NCI-H510A treated with DMSO at 0.1 percent for 48 hours (cell line): ENCODE measurements around the gene APEH.

Experiments
- DNase-seq: peaks from one replicate; lab custom pipeline; 2025; lab: John Stamatoyannopoulos, UW

The APEH gene

DNA sequence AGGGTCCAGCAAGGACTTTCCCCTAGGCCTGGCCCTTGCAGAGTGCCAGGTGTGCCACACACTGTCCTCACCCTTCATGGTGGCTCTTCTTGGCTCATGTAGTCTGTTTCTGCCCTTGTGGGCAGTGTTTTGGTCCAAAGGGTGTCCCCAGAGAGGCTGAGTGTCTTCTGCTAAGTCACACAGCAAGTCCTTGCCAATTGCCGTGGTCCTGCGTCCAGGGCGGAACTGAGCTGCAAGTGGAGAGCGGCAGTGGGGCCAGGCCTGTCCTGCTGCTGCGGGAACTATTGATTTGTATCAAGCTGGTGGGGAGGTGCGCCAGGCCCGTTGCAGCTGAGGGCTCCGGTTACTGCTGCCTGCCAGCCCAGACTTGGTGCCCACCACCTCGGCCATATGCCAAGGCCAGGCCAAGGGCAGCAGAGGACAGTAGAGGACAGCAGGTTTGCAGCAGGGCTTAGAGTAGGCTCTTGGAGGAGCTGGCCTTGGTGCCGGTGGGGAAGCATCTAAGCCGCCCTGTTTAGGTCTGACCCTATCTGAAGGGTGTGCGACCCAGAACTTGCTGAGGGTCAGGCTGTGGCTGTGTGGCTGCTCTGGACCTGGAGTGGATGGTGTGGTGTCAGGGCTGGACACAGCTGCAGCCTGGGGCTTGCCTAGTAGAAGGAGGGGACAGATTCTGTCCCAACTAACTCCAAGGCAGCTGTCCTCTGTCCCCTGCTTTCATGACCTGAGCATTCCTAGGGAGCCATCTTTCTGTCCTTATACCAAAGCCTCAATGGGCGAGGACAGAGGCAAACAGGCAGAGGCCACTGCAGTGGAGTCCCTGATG is 40.8 kb downstream of the APEH start:
- no peak for DNase-seq

DNA sequence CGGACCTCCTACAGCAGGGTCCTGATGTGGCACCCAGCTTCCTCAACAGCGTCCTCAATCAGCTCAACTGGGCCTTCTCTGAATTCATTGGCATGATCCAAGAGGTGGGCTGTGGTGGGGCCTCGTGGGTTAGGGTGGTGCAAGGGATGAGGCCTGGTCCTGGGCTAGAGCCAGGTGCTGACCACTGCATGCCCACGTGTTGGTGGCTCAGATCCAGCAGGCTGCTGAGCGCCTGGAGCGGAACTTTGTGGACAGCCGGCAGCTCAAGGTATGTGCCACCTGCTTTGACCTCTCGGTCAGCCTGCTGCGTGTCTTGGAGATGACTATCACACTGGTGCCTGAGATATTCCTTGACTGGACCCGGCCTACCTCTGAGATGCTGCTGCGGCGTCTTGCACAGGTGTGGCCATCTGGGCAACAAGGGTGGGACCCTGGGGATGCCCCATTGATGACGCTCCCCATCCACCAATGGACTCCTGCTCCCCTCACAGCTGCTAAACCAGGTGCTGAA is 41.5 kb downstream of the APEH start:
- no peak for DNase-seq

DNA sequence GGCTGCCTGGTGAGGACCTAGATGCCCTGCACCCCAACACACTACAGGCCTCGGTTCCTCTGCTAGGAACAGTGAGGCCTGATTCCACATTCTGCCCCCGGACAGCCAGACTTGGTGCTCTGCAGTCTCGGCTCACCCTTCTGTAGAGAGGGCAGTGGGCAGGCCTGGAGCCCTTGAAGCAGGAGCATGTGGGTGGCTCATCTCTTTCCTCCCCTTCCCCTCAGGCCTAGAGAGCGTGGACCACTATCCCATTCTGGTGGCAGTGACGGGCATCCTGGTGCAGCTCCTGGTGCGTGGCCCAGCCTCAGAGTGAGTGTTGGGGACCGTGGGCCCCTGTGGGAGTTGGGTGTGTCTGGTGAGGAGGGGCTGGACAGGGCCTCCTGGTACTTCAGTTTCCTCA is 42.0 kb downstream of the APEH start:
- no peak for DNase-seq

DNA sequence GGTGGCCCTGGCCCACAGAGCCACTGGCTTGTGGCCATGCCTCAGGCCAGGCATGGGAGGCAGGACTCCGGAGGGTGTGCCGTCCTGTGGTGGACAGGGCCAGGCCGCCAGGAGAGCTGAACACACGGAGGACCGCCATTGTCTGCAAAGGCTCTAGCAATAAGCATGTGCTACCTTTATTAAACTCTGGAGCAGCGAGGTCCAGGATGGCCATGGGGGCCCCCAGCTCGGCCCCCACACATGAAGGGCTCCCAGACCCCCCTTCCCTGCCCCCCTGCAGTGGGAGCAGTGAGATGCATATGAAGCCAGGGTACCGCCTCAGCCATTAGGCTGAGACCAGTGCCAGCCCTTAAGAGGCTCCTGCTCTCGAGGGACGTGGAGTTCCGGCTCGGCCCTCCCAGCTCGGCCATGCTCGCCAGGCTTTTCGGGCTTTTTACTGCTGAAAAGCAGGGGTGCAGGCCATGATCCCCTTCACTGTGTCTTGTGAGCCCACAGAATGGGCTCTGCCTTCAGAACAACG is 42.6 kb downstream of the APEH start:
- DNase-seq: no peak

DNA sequence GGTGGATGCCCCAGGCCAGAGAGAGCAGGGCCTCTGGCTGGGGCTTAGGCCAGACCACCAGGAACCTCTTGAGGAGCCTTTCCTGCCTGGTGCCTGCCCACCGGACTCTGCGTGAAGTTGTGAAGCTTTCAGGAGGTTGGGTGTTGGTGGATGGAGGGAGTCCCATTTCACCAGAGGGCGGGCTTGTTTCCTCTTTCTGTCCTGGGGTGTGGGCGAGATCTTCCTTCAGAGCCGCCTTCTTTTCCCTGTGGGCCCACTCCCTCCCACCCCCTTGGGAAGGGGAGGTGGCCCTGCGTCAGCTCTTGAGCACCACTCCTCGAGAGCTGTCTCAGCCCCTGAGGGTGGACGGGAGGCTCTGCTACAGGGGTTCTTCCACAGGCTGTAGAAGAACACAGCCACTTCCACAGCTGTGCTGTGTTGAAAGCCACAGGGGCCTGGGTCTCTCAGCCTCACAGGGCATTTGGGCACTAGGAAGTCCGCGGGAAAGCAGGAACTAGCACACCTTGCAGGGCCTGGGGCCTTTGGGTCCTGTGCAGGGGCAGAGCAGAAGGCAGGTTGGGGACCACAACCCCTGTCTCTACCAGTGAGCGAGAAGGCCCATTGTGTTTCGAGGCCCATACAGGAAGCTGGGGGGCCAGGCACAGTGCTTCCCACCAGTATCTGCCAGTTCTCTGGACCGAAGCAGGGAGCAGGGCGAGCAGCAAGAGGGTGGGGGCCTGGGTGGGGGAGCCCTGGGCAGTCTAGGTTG is 43.2 kb downstream of the APEH start:
- no peak for DNase-seq

DNA sequence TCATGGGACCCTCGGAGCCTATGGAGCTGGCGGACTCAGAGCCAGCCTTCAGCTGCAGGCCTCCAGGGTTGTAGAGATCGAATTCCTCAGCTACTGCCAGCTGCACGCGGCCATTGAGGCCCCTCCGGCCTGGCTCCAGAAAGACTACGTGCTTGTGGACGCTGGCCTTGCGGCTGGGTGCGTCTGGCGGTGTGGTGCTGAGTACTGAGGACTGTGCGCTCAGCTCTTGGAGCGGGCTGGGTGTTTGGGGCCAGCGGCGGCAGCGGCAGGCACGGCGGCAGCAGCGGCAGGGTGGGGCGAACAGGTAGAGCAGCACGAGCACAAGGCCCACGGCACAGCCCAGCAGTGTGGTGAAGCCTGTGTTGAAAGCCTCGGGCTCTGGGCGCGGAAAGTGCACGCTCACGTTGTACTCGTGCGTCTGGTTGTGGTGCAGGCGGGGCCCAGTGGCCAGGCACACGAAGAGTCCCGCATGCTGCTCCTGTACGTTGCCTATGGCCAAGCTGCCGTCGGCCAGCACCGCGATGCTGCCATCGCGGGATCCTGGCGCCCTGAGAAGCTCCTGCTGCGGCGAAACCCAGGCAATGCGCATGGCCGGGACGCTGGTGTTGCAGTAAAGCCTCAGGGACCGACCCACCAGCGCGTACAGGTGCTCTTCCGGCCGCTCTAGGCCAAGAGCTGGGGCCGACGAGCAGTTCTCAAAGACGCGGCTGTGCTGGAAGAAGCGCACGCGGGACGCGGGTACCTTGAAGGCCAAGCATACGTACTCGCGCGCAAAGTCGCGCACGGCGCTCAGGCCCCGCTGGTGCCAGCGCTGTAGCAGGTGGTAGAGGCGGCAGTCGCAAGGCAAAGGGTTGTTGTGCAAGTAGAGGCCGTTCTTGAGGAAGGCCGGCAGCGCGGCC is 44.1 kb downstream of the APEH start:
- no peak for DNase-seq

DNA sequence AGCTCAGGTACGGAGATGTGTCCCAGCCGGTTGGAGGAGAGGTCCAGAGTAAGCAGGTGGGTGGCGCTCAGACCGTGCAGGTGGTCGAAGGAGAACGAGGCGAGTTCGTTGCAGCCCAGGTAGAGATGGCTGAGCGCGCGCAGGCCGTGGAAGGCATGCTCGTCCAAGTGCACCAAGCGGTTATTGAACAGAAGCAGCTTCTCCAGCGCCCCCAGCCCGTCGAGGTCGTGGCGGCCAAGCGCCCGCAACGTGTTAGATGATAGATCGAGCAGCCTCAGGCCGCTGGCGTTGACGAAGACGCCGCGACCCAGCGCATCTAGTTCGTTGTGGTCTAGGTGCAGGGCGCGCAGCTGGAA is 44.7 kb downstream of the APEH start:
- peak; percentile 9 for DNase-seq

DNA sequence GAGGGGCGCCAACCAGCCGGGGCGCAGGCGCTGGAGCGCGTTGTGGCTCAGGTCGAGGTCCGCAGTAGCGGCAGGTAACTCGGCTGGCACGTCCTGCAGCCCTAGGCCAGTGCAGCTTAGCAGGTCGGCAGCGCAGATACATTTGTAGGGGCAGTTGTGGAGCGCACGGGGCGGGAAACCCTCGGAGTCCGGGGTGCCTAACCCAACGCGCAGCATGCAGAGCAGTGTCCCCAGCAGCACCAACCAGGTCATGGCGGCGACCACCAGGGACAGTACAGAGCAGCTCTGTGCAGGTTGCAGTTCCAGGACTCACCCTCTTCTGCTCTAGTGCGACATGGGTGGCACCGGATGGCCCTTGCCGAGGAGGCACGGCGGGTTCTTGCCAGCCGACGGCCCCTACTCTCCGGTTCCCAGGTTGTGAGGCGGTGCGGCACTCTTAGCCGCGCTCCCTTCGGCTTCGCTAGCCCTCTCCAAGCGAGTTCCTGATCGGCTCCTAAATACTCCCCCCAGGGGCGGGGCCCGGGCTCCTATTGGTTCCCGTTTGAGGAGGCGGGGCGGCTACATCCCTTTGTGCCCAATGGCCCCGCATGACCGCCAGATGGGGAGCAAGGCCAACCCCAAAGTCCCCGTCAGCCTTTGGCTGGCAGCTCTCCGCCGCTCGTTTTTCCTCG is 45.2 kb downstream of the APEH start, which contains the start of gene AMIGO3:
Gene AMIGO3 (minus strand): TSS at position 471 of the 671 bp plus-strand sequence. CDS start 219 bp downstream, at position 252.
- DNase-seq: peak; percentile 85

DNA sequence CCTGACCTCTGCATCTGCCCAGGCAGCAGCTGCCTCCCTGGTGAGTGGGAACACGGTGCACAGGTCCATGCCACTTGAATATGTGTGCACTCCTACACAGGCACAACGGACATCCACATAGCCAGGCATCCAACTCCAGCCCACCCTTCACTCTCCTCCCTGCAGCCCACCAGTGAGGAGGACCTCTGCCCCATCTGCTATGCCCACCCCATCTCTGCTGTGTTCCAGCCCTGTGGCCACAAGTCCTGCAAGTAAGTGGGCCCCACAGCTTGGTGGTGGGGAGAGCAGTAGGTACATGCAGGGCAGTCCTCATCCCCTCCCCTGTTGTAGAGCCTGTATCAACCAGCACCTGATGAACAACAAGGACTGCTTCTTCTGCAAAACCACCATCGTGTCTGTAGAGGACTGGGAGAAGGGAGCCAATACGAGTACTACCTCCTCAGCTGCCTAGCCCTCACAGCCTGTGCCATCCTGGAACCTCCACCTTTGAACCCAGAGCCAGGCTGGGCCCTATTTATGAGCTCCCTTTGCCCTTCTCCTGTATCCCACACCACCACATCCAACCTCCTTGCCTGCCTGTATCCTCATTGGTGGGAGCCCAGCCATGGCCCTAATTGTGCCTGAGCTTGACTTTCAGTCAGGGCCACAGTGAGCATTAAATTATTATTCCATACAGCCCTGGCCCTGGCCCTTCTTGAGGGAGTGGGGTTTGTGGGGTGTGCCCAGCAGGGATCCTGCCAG is 46.9 kb downstream of the APEH start:
- DNase-seq: no peak

DNA sequence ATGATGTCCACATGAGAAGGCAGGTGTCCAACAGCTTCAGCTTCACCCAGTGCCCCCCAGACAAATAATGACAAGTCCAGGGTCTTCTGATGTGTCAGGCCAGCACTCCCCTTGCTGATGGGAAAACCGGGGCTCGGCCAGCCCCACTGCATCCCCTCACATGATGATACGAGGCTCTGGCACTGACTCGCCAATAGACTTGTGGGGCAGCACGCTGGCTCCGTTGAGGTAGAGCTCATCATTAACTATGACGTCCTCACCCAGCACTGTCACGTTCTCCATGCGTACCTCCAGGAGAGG is 47.4 kb downstream of the APEH start:
- no peak for DNase-seq

DNA sequence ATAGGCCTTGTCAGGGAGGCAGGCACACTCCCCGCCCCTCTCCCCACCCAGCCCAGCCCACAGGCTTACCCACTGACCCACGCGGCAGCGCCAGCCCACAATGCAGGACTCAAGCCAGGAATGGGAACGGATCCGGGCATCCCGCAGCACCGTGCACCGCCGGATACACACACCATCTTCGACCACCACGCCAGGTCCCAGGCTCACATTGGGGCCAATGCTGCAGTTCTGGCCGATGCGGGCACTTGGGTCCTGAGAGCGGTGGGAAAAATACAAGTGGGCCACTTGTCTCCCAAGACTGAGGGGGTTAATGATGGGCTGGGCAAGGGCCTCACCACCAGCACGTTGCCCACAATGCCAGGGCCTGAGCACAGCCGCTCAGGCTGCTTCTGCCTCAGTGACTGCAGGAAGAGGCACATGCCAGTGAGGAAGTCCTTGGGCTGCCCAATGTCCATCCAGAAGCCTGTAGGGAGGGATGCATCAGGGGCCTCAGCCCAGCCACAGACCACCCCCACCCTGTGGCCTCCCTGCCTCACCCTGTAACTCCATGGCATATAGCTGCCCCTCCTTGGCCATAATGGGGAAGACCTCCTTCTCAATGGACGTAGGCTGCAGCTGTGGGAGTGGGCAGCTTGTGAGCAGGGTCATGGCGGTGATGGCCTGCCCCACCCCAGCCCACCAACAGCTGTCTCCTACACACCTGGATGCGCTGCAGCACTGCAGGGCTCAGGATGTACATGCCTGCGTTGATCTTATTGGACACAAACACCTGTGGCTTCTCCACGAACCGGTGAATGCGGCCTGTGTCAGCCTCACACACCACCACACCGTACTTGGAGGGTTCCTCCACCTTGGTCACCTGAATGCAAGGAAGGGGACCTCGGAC is 48.0 kb downstream of the APEH start:
- no peak for DNase-seq

DNA sequence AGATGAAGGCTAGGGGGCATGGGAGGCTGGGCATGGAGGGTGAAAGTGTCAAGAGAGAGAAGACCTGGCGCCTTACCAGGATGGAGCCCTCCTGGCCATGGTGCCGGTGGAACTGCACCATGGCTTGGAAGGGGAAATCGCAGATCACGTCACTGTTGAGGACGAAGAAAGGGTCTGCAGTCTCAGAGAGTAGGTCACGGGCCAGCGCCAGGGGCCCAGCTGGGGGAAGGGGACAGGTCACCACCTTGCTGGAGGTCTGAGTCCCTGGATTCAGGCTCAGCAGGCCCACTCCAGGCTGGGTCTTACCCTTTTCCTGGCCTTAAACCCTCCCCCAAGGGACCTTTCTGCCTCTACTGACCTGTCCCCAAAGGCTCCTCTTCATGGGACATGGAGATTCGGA is 48.7 kb downstream of the APEH start:
- DNase-seq: no peak

DNA sequence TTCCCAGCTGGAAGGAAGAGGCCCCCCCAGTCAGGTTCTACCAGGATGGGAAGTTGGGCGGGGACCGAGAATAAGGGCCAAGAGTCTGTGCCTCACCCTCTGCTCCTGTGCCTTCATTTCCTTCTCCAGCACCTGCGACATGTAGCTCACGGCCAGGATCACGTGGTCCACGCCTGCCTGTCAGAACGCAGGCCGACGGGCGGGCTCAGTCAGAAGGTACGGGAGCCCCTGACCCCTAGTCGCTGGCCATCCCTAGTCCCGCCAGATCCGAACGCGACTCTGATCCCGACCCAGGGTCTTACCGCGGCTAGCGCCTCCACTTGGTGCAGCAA is 49.1 kb downstream of the APEH start:
- peak; percentile 8 for DNase-seq

DNA sequence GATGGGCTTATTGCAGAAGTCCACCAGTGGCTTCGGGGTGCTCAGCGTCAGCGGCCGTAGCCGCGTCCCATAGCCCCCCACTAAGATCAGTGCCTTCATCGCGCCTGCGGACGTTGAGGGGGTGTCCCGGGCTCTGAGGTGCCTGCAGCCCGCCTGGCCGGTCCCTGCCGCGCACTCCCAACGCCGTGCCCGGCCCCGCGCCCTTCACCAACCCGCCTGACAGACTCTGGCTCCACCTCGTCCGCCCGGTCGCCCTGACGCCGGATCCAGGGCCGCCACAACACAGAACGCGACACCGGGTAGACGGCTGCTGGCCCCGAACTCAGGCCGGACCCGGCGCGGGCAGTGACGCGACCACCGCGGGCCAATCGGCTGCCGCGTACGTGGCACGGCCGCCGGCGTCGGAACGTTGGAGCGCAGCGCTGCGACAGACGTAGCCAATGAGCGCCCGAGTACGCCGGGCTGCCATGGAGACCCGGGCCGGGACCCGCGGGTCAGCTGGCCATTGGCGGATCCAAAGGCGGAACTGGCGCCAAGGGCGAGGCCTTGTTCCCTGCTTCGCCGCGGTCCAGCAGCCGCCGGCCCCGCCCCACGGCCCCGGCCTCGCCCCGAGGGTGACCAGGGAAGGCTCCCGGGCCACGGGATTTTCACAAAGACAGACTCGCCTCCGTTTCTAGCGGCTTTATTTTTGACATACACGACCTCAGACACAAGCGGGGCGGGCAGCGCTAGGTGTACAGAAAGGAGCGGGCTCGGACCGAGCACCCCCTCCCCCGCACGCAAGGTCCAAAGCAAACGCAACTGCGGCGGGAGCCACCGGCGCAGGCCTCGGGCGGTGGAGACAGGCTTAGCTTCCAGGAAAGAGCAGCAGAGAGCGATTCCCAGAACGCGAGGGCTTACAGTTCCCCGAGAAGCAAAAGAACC is 49.7 kb downstream of the APEH start, which contains the start of gene GMPPB:
Gene GMPPB (minus strand): TSS at position 324 of the 924 bp plus-strand sequence. CDS start 225 bp downstream, at position 99.
- peak; percentile 69 for DNase-seq

DNA sequence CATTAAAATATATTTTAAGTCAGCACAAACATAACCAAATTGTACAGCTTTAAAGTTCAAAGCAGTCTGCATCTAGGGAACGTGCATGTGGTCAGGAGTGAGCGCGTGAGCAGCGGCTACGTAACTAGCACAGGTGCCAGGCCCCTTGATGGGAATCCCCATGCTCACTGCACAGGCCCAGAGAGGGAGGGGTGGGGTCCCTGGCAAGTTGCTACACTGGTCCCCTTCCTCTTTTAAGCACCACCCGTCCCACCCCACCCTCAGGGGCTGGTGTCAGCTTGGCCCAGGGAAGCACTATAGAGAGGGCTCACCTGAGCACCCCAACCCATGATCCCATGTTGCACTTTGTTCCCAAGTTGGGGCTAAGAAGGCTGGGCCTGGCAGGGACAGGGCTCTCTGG is 50.4 kb downstream of the APEH start:
- no peak for DNase-seq

DNA sequence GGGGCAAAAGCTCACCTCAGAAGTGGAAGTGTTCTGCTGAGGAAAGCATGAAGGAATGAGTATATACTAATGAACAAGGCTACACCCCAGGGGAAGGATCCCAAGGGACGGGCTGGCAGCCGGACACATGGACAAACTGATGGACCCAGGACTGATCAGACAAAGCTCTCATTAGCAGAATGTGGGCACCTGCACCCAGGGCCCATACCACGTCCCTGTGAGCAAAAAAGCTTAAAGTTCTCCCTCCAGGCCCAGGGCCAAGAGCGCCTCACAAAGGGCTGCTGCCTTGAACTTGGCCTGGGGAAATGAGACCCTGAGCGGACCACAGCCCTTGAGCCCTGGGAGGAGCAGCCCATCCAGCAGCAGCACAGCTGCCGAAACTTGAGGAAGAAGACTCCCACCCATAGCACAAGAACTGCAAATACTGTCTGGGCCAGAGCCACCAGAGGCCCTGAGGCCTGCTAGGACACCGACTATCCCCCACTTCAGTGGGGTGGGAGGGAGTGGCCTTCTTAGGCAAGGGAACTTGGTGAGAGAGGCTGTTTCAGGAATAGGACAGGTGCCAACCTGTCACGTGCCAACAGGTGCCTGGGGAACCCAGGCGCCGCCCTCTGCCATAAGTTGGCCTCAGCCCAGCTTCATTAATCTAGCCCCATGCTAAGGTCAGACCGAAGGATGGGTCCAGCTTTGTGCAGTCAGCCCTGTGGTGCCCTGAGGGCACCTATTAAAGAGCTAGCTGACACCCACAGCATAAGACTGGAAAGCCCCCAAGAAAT is 51.9 kb downstream of the APEH start:
- no peak for DNase-seq

DNA sequence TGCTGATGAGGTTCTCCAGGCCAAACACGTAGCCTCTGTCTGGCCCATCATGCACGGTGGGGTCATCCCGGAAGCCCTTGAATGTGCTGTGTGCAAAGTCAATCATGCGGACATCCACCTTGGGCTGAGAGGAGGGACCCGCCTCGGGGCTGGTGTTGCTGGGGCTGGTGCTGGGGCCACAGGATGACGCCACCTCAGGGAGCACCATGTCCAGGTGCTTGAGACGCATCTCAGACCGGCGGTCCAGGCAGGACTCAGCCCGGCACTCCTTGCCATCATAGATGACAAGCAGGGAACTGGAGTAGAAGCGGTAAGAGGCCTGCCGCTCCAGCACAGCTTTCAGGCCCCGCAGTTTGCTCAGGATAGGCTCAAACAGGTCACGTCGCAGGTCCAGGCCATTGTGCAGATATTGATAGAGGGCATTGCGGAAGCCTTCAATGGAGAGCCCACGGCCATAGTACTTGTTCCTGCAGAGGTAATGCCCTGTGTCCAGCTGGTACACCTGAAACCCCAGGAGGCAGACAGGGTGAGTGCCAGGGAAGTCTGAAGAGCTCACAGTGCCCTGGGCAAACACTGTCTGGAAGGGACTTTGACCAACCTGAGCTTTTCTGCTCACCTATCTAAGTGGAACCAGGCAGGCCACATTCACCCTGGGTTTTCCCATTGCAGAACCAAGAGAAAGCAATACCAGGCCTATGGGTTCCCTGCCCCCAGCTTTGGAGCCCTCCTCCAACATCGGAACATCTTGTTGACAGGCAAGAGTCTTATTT is 53.2 kb downstream of the APEH start:
- no peak for DNase-seq
